Natural killer cell (primary cell): ENCODE data around the gene JPH4. TPM values are rescaled to one million over a fixed set of nuclear protein-coding genes. Genes with fewer than 3 reads are reported as not detected.

Experiments used
- ATAC-seq, 3 donors: fragments of 150-1000 bp in 2 of 3; fragments of 200-7000 bp in 1 of 3; cut with Tn5 transposase; 1 replicate in 1 of 3; 2 replicates in 2 of 3; pipeline ENCODE4 v1.10.0; 2021; ENCODE audit warnings: mild to moderate bottlenecking in 2 of 3, moderate library complexity in 2 of 3
- DNase-seq, 2 donors: peaks; one replicate each; pipeline versions ENCODE4 v3.0.0 to v3.0.0-alpha.2; 2013 to 2021; ENCODE audit warnings: mixed read lengths in 1 of 2
- H3K27ac ChIP-seq: one replicate; pipeline ENCODE4 v1.5.1; 2013; ENCODE audit warnings: mild to moderate bottlenecking, low read length
- H3K27me3 ChIP-seq: one replicate; pipeline ENCODE4 v1.6.1; 2013; ENCODE audit warnings: low read length; ENCODE audit not compliant: control insufficient read depth, insufficient read depth
- H3K36me3 ChIP-seq: one replicate; pipeline ENCODE4 v1.6.1; 2013; ENCODE audit warnings: low read length; ENCODE audit not compliant: control insufficient read depth, insufficient read depth
- H3K4me1 ChIP-seq: one replicate; pipeline ENCODE4 v1.6.1; 2013; ENCODE audit warnings: low read length; ENCODE audit not compliant: control insufficient read depth, insufficient read depth
- H3K4me3 ChIP-seq: one replicate; pipeline ENCODE4 v1.5.1; 2013; ENCODE audit warnings: low read length
- H3K9me3 ChIP-seq: one replicate; pipeline ENCODE4 v1.6.1; 2013; ENCODE audit warnings: low read length; ENCODE audit not compliant: control insufficient read depth, insufficient read depth
- H3K27ac Mint-ChIP-seq, 2 donors: one replicate each; pipeline ENCODE4 v1.8.0; 2022; ENCODE audit warnings: mild to moderate bottlenecking in 2 of 2, mixed read lengths in 2 of 2, moderate library complexity in 1 of 2
- H3K27me3 Mint-ChIP-seq, 2 donors: one replicate each; pipeline ENCODE4 v1.8.0; 2022; ENCODE audit warnings: low read depth in 2 of 2, mixed read lengths in 2 of 2
- H3K36me3 Mint-ChIP-seq: one replicate; pipeline ENCODE4 v1.8.0; 2022; ENCODE audit warnings: mixed read lengths
- H3K4me1 Mint-ChIP-seq, 2 donors: one replicate each; pipeline ENCODE4 v1.8.0; 2022; ENCODE audit warnings: mixed read lengths in 2 of 2
- H3K4me3 Mint-ChIP-seq: one replicate; pipeline ENCODE4 v1.8.0; 2022; ENCODE audit warnings: mild to moderate bottlenecking, moderate library complexity, mixed read lengths
- H3K9me3 Mint-ChIP-seq, 2 donors: one replicate each; pipeline ENCODE4 v1.8.0; 2022; ENCODE audit warnings: mixed read lengths in 2 of 2
- WGBS: methylation state at CpG from one replicate; pipeline ENCODE4 v1.1.7; 2013; ENCODE audit warnings: missing lambda C conversion rate; ENCODE audit not compliant: insufficient coverage; 5-methylcytosine and 5-hydroxymethylcytosine counted together
- intact Hi-C: fragments of 100-400 bp; cut with micrococcal nuclease; formaldehyde crosslinking; loops from one replicate; pipeline ENCODE4 v1.14.2; 2022
- total RNA-seq, 4 donors: library from RNA; stranded (reverse); fragments of 120-200 nt in 1 of 4; gene quantifications; one replicate each; pipeline versions ENCODE4 v1.2.3 to v1.2.4, GENCODE V29; 2013 to 2022
- TF ChIP-seq, protein P1 (sequence below): fragments of 200-600 bp; IDR thresholded peaks from one replicate; pipeline ENCODE4 v1.8.0; 2022; ENCODE audit warnings: antibody characterized with exemption

Gene JPH4
- total RNA-seq, 3 donors from 2014 or later (not counting 1 experiment from before 2014, with no cell fraction given): 0.25 TPM; not detected in 2

DNA sequence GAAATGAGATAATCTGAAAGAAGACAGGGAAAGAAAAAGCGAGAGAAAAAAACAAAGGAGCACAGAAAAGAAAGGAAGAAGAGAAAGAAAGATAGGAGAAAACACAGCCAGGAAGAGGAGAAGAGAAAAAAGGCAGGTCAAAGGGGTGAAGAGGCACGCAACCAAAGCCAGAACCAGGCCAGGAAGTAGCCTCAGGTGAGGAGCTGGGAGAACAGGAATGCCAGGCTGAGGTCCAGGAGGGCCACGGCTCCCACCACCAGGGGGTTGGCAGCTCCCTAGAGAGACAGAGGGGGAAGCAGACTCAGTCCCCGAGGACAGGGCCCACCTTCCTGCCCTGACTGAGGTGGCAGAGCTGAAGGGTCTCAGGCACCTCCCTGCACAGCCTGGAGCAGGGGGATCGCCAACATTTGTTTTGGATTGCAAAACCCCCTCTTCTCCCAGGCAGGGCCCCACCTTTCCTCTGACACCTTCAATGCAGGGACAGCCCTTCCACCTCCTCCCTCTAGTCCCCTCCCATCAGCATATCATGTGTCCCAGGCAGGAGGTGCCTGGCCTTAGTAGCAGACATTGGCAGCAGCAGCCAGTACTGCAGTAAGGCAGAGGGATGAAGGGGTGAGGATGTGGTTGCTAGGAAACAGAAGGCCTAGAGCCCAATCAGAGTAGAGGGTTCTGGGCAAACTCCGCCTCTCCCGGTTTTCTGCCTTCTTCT is 9.0 kb downstream of the JPH4 start:
- Histone ChIP-seq H3K4me3 (no peak overlapping the region), H3K27ac (no peak overlapping the region), H3K4me1 (peaks cover 24% of the 10 kb centered on the region), H3K36me3 (peaks cover 9% of the 10 kb centered on the region), H3K27me3 (no peaks in the 10 kb centered on the region), H3K9me3 (no peaks in the 10 kb centered on the region)
- intact Hi-C loops: no loop called here
- TF ChIP-seq, protein P1, sequence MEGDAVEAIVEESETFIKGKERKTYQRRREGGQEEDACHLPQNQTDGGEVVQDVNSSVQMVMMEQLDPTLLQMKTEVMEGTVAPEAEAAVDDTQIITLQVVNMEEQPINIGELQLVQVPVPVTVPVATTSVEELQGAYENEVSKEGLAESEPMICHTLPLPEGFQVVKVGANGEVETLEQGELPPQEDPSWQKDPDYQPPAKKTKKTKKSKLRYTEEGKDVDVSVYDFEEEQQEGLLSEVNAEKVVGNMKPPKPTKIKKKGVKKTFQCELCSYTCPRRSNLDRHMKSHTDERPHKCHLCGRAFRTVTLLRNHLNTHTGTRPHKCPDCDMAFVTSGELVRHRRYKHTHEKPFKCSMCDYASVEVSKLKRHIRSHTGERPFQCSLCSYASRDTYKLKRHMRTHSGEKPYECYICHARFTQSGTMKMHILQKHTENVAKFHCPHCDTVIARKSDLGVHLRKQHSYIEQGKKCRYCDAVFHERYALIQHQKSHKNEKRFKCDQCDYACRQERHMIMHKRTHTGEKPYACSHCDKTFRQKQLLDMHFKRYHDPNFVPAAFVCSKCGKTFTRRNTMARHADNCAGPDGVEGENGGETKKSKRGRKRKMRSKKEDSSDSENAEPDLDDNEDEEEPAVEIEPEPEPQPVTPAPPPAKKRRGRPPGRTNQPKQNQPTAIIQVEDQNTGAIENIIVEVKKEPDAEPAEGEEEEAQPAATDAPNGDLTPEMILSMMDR: no peak
- Mint-ChIP-seq H3K4me1 (peaks cover 21 to 43% of the 10 kb centered on the region in 2 donors), H3K9me3 (no peaks in the 10 kb centered on the region), H3K27me3 (peaks cover 0 to 21% of the 10 kb centered on the region in 2 donors), H3K4me3 (no peak overlapping the region), H3K36me3 (no peaks in the 10 kb centered on the region), H3K27ac (peak overlapping the region; percentile 91 to 99)
- ATAC-seq (no peak), DNase-seq (peak in 1 of 2 donors; percentile 13)
- 83% methylated on average over 5 of the region's 7 CpGs for WGBS

DNA sequence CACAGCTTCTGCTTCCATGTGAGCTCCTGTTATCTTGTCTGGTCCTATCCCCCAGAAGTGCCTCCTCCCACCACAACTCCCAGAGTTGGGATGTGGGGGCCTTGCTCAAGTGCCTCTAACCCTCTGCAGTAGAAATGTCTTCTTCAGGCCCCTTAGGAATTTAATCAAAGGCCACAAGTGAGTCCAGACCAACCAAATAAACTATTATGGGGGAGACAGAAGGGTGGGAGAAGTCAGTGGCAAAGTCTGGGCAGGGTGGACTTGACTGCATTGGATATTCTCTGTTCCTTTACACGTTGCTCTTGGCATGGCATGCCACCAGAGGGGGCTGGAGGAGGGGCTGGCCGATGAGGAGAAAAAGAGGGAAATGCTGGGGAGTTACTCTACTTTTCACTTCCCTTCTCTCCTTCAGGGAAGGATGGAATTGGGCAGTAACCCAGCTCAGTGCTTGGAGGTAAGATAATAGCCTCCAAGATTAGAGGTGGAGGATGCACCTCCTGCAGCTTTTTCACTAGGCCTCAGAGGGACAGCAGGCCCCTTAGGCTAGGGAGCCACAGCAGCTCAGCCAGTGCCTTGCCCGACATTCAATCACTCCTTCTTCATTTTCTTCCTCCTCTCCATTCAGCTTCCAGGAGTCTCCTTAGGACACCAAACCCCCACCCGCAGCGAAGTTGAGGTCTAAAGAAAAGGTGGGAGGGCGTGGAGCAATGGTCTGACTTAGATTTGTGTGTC is 9.8 kb downstream of the JPH4 start:
- no peak overlapping the region for H3K4me3 ChIP-seq
- 67% methylated on average over 3 of the region's 6 CpGs for WGBS
- Mint-ChIP-seq H3K27ac (peak overlapping the region; percentile 91 to 99), H3K36me3 (no peaks in the 10 kb centered on the region), H3K9me3 (no peaks in the 10 kb centered on the region), H3K4me3 (peak overlapping the region; percentile 97), H3K4me1 (peaks cover 21 to 43% of the 10 kb centered on the region in 2 donors), H3K27me3 (peaks cover 0 to 16% of the 10 kb centered on the region in 2 donors)
- no peaks in the 10 kb centered on the region for H3K27me3 ChIP-seq
- DNase-seq (peak in 1 of 2 donors; percentile 44), ATAC-seq (no peak)
- peaks cover 24% of the 10 kb centered on the region for H3K4me1 ChIP-seq
- TF ChIP-seq, protein P1: no peak
- no peaks in the 10 kb centered on the region for H3K9me3 ChIP-seq
- no peak overlapping the region for H3K27ac ChIP-seq
- peaks cover 17% of the 10 kb centered on the region for H3K36me3 ChIP-seq
- intact Hi-C loops: no loop called here

DNA sequence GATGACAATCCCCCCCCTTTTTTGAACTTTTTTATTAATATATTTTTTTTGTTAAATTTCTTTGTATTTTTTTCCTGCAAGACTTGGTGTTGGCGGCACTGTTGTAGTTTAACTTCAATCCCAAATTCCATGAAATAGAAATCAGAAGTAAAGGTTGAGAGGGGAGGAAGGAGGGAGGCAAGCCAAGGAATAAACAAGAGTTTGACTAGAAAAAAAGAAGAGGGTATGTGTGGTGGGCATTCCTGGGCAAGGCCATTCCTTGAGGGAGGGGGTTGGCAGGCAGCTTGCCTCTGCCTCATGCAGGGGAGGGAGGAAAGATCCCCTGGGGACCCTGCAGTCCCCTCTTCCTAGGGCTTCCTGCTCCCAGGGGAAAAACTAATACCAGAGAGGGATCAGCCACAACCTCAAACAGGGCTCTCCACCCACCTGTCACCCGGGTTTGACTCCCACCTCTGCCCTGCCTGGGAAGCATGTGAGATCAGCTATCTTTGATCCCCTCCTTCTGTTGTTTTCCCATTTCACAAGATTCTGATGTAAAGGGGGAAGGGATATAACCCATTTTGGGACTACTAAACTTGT is 10.5 kb downstream of the JPH4 start:
- Mint-ChIP-seq H3K4me3 (peak overlapping the region; percentile 97), H3K36me3 (no peaks in the 10 kb centered on the region), H3K9me3 (no peaks in the 10 kb centered on the region), H3K27ac (peak overlapping the region; percentile 91 to 99), H3K27me3 (peaks cover 0 to 14% of the 10 kb centered on the region in 2 donors), H3K4me1 (peaks cover 21 to 46% of the 10 kb centered on the region in 2 donors)
- Histone ChIP-seq H3K9me3 (no peaks in the 10 kb centered on the region), H3K27ac (peak overlapping the region; percentile 68), H3K4me1 (peaks cover 24% of the 10 kb centered on the region), H3K4me3 (peak overlapping the region; percentile 66), H3K27me3 (no peaks in the 10 kb centered on the region), H3K36me3 (peaks cover 24% of the 10 kb centered on the region)
- WGBS: 38% methylated on average over 1 of the region's 2 CpGs
- DNase-seq (no peak), ATAC-seq (no peak)
- TF ChIP-seq, protein P1: no peak
- intact Hi-C loops: no loop called here
